Measurements from ENCODE around the gene RNF26.

Gene RNF26

GRCh38 chr11:119342362-119343130 lies 8.2 kb downstream of the RNF26 start:
- no peak overlapping the region for H3K27ac ChIP-seq
- TF ChIP-seq ZFX (IDR thresholded peaks at IDR 0.05) (no peak), CTCF (conservative IDR thresholded peaks at IDR 0.05) (no peak)

DNA sequence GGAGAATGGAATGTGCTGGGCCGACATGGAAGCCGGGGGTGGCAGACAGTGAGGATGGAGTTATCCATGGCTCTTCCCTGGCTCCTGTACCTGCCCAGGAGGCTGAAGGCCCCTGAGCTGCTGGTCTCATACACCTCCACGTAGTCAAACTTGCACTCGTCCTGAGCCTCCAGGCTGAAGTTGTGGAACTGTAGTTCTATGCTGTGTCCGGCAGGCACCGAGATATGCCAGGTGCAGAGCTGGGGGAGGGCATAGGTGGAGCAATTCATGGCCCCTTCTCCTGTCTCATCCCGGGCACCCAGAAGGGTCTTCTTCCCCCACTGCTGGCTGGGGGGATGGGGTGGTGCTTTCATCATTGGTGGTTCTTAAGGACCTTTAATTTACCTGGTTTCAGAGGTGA lies 9.4 kb downstream of the RNF26 start:
- no peak overlapping the region for H3K27ac ChIP-seq
- TF ChIP-seq CTCF (conservative IDR thresholded peaks at IDR 0.05) = no peak
- no peak for TF ChIP-seq ZFX (IDR thresholded peaks at IDR 0.05)

GRCh38 chr11:119344291-119345010 lies 10.1 kb downstream of the RNF26 start:
- no peak overlapping the region for H3K27ac ChIP-seq
- no peak for TF ChIP-seq ZFX (IDR thresholded peaks at IDR 0.05)
- no peak for TF ChIP-seq CTCF (conservative IDR thresholded peaks at IDR 0.05)

DNA sequence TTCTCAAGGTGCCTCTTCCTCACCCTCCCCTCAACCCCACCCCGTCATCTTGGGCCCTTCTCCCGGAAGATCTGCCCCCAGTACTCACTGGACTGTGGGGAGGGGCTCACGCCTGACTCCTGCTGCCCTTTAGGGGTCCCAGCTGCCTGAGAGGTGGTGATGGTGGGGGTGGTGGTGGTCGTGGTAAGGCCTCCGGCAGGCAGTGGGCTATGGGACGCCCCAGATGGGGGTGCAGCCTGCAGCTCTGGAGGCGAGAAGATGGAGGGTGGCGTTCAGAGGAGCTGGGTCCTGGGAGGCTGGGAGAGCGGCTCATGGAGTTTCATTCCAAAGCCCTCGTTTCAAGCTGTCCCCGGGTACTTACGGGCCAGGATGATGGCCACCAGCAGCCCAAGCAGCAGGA lies 11.4 kb downstream of the RNF26 start:
- no peak overlapping the region for H3K27ac ChIP-seq
- no peak for TF ChIP-seq CTCF (conservative IDR thresholded peaks at IDR 0.05)
- TF ChIP-seq ZFX (IDR thresholded peaks at IDR 0.05) = no peak

DNA sequence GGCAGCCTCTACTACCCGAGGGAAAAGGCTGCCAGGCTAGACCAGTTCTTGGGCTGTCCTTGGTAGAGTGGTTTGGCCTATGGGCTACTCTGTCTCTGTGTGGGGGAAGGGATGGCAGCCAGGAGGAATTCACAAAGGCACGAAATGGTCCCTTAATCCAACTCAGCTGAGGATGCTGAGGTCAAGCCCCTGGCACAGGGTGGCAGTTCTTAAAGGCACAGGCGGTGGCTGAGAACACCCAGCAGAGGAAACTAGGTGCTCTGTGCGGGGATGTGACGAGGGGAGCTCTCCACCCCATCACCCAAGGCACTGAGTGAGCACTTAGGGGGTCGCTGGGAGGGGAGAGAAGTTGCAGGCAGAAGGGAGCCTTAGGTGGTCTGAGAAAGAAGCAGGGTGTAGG lies 12.3 kb downstream of the RNF26 start, which contains the start of gene MFRP:
Gene MFRP, minus strand, starts transcription at position 101 of the 400 bp plus-strand sequence. CDS start 192 bp downstream, outside the sequence.
- TF ChIP-seq ZFX (IDR thresholded peaks at IDR 0.05) (no peak), CTCF (conservative IDR thresholded peaks at IDR 0.05) (no peak)
- no peak within 1 kb of the TSS for H3K27ac ChIP-seq

DNA sequence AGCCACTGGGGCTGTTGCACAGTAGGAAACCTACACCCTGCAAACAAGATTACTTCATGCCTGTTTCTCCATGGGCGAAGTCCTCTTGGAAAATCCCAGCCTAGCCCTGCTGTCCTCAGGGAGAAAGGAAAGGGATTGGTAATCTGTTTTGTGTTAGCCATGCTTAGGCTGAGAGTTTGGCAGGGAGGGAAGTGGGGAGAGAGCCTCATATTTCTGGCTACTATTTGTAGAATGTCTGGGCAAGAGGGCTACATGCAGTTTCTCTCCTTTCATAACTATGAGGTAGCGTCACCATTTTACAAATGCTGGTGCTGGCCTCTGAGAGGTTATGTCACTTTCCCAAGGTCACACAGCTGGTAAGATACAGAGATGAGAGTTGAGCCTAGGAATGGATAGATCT lies 12.9 kb downstream of the RNF26 start:
- TF ChIP-seq ZFX (IDR thresholded peaks at IDR 0.05) (no peak), CTCF (conservative IDR thresholded peaks at IDR 0.05) (no peak)
- H3K27ac ChIP-seq = no peak overlapping the region

GRCh38 chr11:119347940-119348605 lies 13.7 kb downstream of the RNF26 start:
- H3K27ac ChIP-seq = no peak overlapping the region
- TF ChIP-seq ZFX (IDR thresholded peaks at IDR 0.05) (no peak), CTCF (conservative IDR thresholded peaks at IDR 0.05) (no peak)
